GM19025 (cell line): ENCODE measurements around the gene CHRNB1.
A peak's percentile ranks its signal among the peaks of the same experiment; 100 is the strongest.

ENCODE experiments used
- ATAC-seq: cut with Tn5 transposase; IDR thresholded peaks from one replicate; pipeline ENCODE4 v1.9.1; 2021; ENCODE audit warnings: mild to moderate bottlenecking, low read depth, moderate library complexity; ENCODE audit not compliant: unreplicated experiment

CHRNB1 gene

GRCh38 chr17:7414837-7415236 is 30.0 kb upstream of the CHRNB1 start:
- no peak for ATAC-seq

- ATAC-seq, result no peak
Measured at GRCh38 chr17:7415784-7416183, 29.1 kb upstream of the CHRNB1 start.

- no peak for ATAC-seq
Measured at GRCh38 chr17:7416323-7416722, 28.5 kb upstream of the CHRNB1 start.

- no peak for ATAC-seq
Measured at GRCh38 chr17:7417056-7417655, 27.7 kb upstream of the CHRNB1 start.

- ATAC-seq, result no peak
Measured at GRCh38 chr17:7418472-7419152, 26.2 kb upstream of the CHRNB1 start.

GRCh38 chr17:7419819-7420610 is 24.8 kb upstream of the CHRNB1 start, which contains the start of gene SPEM1:
TSS of gene SPEM1 (plus strand) at chr17:7420324. CDS start at chr17:7420385, 61 bp downstream.
- ATAC-seq, result no peak

GRCh38 chr17:7421186-7421585 is 23.7 kb upstream of the CHRNB1 start:
- no peak for ATAC-seq

GRCh38 chr17:7423679-7424078 is 21.2 kb upstream of the CHRNB1 start:
- no peak for ATAC-seq

- no peak for ATAC-seq
Measured at GRCh38 chr17:7425316-7425715, 19.5 kb upstream of the CHRNB1 start, which contains the start of gene SPEM2. TSS of gene SPEM2 (plus strand) at chr17:7425616. CDS start at chr17:7425689, 73 bp downstream.

GRCh38 chr17:7425756-7426155 is 19.1 kb upstream of the CHRNB1 start:
- no peak for ATAC-seq

GRCh38 chr17:7426203-7426863 is 18.5 kb upstream of the CHRNB1 start:
- ATAC-seq, result no peak

GRCh38 chr17:7426896-7427489 is 17.9 kb upstream of the CHRNB1 start:
- ATAC-seq, result no peak

- no peak for ATAC-seq
Measured at GRCh38 chr17:7427549-7427948, 17.3 kb upstream of the CHRNB1 start.

- no peak for ATAC-seq
Measured at GRCh38 chr17:7428557-7428956, 16.3 kb upstream of the CHRNB1 start, which contains the start of gene SPEM3. TSS of gene SPEM3 (plus strand) at chr17:7428857. CDS start at chr17:7428903, 46 bp downstream.

- no peak for ATAC-seq
Measured at GRCh38 chr17:7429722-7430121, 15.1 kb upstream of the CHRNB1 start.

- ATAC-seq, result no peak
Measured at GRCh38 chr17:7431231-7431630, 13.6 kb upstream of the CHRNB1 start.

GRCh38 chr17:7432296-7432695 is 12.6 kb upstream of the CHRNB1 start:
- ATAC-seq, result no peak

GRCh38 chr17:7435676-7436555 is 8.9 kb upstream of the CHRNB1 start:
- ATAC-seq, result peak; percentile 9
